Mucosa of rectum (tissue), 2 donors: ENCODE measurements around the gene AJM1.
A peak's percentile ranks its signal among the peaks of the same experiment; 100 is the strongest.

Experiments
- H3K27ac ChIP-seq, 2 donors: one replicate each; pipeline ENCODE4 v1.7.0; 2013; ENCODE audit warnings: inconsistent platforms in 2 of 2, low read depth in 2 of 2, low read length in 2 of 2
- H3K27me3 ChIP-seq, 2 donors: one replicate each; pipeline ENCODE4 v1.7.0; 2013; ENCODE audit warnings: low read length in 2 of 2; ENCODE audit not compliant: control insufficient read depth in 2 of 2, insufficient read depth in 2 of 2
- H3K36me3 ChIP-seq, 2 donors: one replicate each; pipeline ENCODE4 v1.7.0; 2013; ENCODE audit warnings: low read length in 2 of 2; ENCODE audit not compliant: control insufficient read depth in 2 of 2, insufficient read depth in 2 of 2
- H3K4me1 ChIP-seq, 2 donors: one replicate each; pipeline ENCODE4 v1.7.0; 2013; ENCODE audit warnings: low read length in 2 of 2, mild to moderate bottlenecking in 1 of 2; ENCODE audit not compliant: control insufficient read depth in 2 of 2, insufficient read depth in 2 of 2
- H3K4me3 ChIP-seq, 2 donors: one replicate each; pipeline ENCODE4 v1.7.0; 2013; ENCODE audit warnings: low read length in 2 of 2
- H3K9ac ChIP-seq, 2 donors: one replicate each; pipeline ENCODE4 v1.7.0; 2013; ENCODE audit warnings: low read length in 2 of 2, low read depth in 1 of 2, mild to moderate bottlenecking in 1 of 2
- H3K9me3 ChIP-seq, 2 donors: one replicate each; pipeline ENCODE4 v1.7.0; 2013; ENCODE audit warnings: low read length in 2 of 2; ENCODE audit not compliant: control insufficient read depth in 2 of 2
- donor health status: healthy.
- donor health status: Normal muscosa, but diverticular disease.

The AJM1 gene

GRCh38 chr9:136849960-136850865 is 7.9 kb downstream of the AJM1 start:
- peaks cover 17 to 25% of the 10 kb centered on the region in 2 donors for H3K4me1 ChIP-seq
- H3K9ac ChIP-seq = peak overlapping the region; percentile 70 to 82
- peaks cover 0 to 3% of the 10 kb centered on the region in 2 donors for H3K27me3 ChIP-seq
- H3K36me3 ChIP-seq = peaks cover 4 to 10% of the 10 kb centered on the region in 2 donors
- H3K9me3 ChIP-seq = no peaks in the 10 kb centered on the region
- peak overlapping the region; percentile 83 to 92 for H3K4me3 ChIP-seq
- H3K27ac ChIP-seq = peak overlapping the region; percentile 77 to 94

GRCh38 chr9:136850866-136851775 is 8.8 kb downstream of the AJM1 start:
- H3K36me3 ChIP-seq = peaks cover 4 to 10% of the 10 kb centered on the region in 2 donors
- H3K9ac ChIP-seq = peak overlapping the region in 1 of 2 donors; percentile 82
- H3K9me3 ChIP-seq = no peaks in the 10 kb centered on the region
- peaks cover 0 to 3% of the 10 kb centered on the region in 2 donors for H3K27me3 ChIP-seq
- H3K4me3 ChIP-seq = no peak overlapping the region
- H3K27ac ChIP-seq = no peak overlapping the region
- H3K4me1 ChIP-seq = peaks cover 17 to 25% of the 10 kb centered on the region in 2 donors

- no peak within 1 kb of the TSS for H3K4me3 ChIP-seq
- no peaks in the 10 kb centered on the region for H3K9me3 ChIP-seq
- no peak within 1 kb of the TSS for H3K27ac ChIP-seq
- H3K27me3 ChIP-seq = no peaks in the 10 kb centered on the region
- peaks cover 4 to 10% of the 10 kb centered on the region in 2 donors for H3K36me3 ChIP-seq
- peaks cover 20 to 25% of the 10 kb centered on the region in 2 donors for H3K4me1 ChIP-seq
- peak within 1 kb of the TSS in 1 of 2 donors; percentile 7 for H3K9ac ChIP-seq
Observed at GRCh38 chr9:136851941-136852663, 9.8 kb downstream of the AJM1 start, which contains the start of gene MAMDC4. Gene MAMDC4, plus strand, starts transcription at chr9:136852346. Its CDS starts 71 bp downstream, at chr9:136852417.

GRCh38 chr9:136852664-136853595 is 10.7 kb downstream of the AJM1 start:
- no peak overlapping the region for H3K27ac ChIP-seq
- H3K9me3 ChIP-seq = no peaks in the 10 kb centered on the region
- no peaks in the 10 kb centered on the region for H3K27me3 ChIP-seq
- H3K4me1 ChIP-seq = peaks cover 29% of the 10 kb centered on the region in 2 donors
- no peak overlapping the region for H3K4me3 ChIP-seq
- H3K36me3 ChIP-seq = peaks cover 4 to 10% of the 10 kb centered on the region in 2 donors
- H3K9ac ChIP-seq = peak overlapping the region in 1 of 2 donors; percentile 7

- Histone ChIP-seq H3K36me3 (peaks cover 4 to 10% of the 10 kb centered on the region in 2 donors), H3K27me3 (no peaks in the 10 kb centered on the region), H3K27ac (no peak overlapping the region), H3K4me3 (no peak overlapping the region), H3K4me1 (peaks cover 33 to 36% of the 10 kb centered on the region in 2 donors), H3K9ac (no peak overlapping the region), H3K9me3 (no peaks in the 10 kb centered on the region)
Observed at GRCh38 chr9:136853596-136854112, 11.4 kb downstream of the AJM1 start.

GRCh38 chr9:136854113-136854841 is 12.0 kb downstream of the AJM1 start:
- H3K4me1 ChIP-seq = peaks cover 39 to 42% of the 10 kb centered on the region in 2 donors
- peaks cover 4 to 10% of the 10 kb centered on the region in 2 donors for H3K36me3 ChIP-seq
- H3K9me3 ChIP-seq = no peaks in the 10 kb centered on the region
- H3K4me3 ChIP-seq = no peak overlapping the region
- no peak overlapping the region for H3K9ac ChIP-seq
- H3K27me3 ChIP-seq = no peaks in the 10 kb centered on the region
- H3K27ac ChIP-seq = no peak overlapping the region

- Histone ChIP-seq H3K9ac (no peak overlapping the region), H3K36me3 (peaks cover 4 to 10% of the 10 kb centered on the region in 2 donors)
Observed at GRCh38 chr9:136854842-136855460, 12.7 kb downstream of the AJM1 start.

GRCh38 chr9:136855461-136856078 is 13.3 kb downstream of the AJM1 start:
- no peak overlapping the region for H3K27ac ChIP-seq
- H3K36me3 ChIP-seq = peaks cover 6 to 8% of the 10 kb centered on the region in 2 donors

More at GRCh38 chr9:136854842-136855460, 12.7 kb downstream of the AJM1 start:
- H3K27ac ChIP-seq = no peak overlapping the region
- no peaks in the 10 kb centered on the region for H3K27me3 ChIP-seq
- H3K4me3 ChIP-seq = no peak overlapping the region
- H3K4me1 ChIP-seq = peaks cover 43 to 44% of the 10 kb centered on the region in 2 donors
- no peaks in the 10 kb centered on the region for H3K9me3 ChIP-seq

More at GRCh38 chr9:136855461-136856078, 13.3 kb downstream of the AJM1 start:
- Histone ChIP-seq H3K4me1 (peaks cover 42 to 44% of the 10 kb centered on the region in 2 donors), H3K9me3 (no peaks in the 10 kb centered on the region), H3K27me3 (no peaks in the 10 kb centered on the region), H3K9ac (peak overlapping the region in 1 of 2 donors; percentile 20), H3K4me3 (no peak overlapping the region)
